ENCODE results near the gene EIF4B. TPM values are rescaled to one million over a fixed set of nuclear protein-coding genes. Genes with fewer than 3 reads are reported as not detected.

EIF4B gene
- total and polyA plus RNA-seq, 9 of the 15 experiments (the other 6 are each of a cell fraction or from before 2014, with no cell fraction given), result 138 to 669 (median 552) TPM

DNA sequence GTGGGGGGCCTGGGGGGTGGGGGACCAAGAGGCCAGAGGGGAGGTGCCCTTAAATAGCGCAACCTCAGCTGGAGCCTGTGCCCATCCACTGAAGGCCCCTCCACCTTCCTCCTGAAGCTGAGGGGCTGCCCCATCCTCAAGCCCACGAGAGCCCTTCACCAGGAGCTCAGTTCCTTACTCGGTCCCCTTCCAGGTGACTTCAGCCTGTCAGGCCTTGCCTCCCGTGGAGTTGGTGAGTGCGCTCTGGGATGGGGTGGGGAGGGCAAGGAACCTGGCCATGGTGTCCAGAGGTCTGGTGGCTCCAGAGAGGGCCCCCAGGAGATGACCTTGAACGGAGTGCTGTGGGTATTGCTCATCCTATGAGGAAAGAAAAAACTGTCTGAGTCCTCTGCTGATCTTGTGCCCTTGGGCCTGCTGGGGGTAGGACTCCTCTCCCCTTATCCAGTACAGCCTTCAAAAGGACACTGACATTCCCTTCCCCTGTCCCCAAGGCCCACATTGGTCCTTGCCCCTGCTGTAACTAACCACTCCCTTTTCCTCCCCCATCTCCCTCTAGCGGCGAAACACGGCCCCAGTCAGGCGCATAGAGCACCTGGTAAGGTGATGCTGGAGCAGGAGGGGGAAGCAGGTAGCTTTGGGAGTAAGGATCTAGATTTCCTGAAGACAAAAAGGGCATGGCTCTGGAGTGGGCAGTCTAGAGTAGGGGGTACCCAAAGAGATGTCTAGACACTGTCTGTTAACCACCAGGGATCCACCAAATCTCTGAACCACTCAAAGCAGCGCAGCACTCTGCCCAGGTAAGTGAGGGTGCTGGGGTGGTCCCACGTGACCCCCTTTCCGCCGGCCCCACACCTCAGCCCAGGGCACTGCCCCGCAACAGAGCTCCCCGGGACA, 47.2 kb downstream of the EIF4B start (continued):
- TF ChIP-seq, protein P1, sequence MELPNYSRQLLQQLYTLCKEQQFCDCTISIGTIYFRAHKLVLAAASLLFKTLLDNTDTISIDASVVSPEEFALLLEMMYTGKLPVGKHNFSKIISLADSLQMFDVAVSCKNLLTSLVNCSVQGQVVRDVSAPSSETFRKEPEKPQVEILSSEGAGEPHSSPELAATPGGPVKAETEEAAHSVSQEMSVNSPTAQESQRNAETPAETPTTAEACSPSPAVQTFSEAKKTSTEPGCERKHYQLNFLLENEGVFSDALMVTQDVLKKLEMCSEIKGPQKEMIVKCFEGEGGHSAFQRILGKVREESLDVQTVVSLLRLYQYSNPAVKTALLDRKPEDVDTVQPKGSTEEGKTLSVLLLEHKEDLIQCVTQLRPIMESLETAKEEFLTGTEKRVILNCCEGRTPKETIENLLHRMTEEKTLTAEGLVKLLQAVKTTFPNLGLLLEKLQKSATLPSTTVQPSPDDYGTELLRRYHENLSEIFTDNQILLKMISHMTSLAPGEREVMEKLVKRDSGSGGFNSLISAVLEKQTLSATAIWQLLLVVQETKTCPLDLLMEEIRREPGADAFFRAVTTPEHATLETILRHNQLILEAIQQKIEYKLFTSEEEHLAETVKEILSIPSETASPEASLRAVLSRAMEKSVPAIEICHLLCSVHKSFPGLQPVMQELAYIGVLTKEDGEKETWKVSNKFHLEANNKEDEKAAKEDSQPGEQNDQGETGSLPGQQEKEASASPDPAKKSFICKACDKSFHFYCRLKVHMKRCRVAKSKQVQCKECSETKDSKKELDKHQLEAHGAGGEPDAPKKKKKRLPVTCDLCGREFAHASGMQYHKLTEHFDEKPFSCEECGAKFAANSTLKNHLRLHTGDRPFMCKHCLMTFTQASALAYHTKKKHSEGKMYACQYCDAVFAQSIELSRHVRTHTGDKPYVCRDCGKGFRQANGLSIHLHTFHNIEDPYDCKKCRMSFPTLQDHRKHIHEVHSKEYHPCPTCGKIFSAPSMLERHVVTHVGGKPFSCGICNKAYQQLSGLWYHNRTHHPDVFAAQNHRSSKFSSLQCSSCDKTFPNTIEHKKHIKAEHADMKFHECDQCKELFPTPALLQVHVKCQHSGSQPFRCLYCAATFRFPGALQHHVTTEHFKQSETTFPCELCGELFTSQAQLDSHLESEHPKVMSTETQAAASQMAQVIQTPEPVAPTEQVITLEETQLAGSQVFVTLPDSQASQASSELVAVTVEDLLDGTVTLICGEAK (IDR thresholded peaks at IDR 0.05), result no peak
- TF ChIP-seq, protein P1 (CRISPR knock-in tag; IDR thresholded peaks at IDR 0.05), result no peak
- TF ChIP-seq ZNF551 (CRISPR knock-in tag; IDR thresholded peaks at IDR 0.05) (no peak), RHOXF2B (CRISPR knock-in tag; conservative IDR thresholded peaks at IDR 0.05) (no peak), RCOR1 (IDR thresholded peaks at IDR 0.05; ENCODE audit: borderline replicate concordance in 1 of 2, low read depth in 2 of 2, low read length in 2 of 2) (no peak; a peak in 1 of 4 replicates), ZFPM2 (CRISPR knock-in tag; IDR thresholded peaks at IDR 0.05) (no peak), ZNF445 (CRISPR knock-in tag; IDR thresholded peaks at IDR 0.05; ENCODE audit: low read depth) (no peak), TFAM (CRISPR knock-in tag; conservative IDR thresholded peaks at IDR 0.05) (no peak), POU5F1 (IDR thresholded peaks at IDR 0.05; ENCODE audit: borderline replicate concordance, low read depth, low read length, partially characterized antibody) (no peak), XRCC5 (IDR thresholded peaks at IDR 0.05; ENCODE audit: low read depth, low read length) (peak; percentile 37; the same call in 1 of the 2 replicates)
- TF ChIP-seq, protein P2, sequence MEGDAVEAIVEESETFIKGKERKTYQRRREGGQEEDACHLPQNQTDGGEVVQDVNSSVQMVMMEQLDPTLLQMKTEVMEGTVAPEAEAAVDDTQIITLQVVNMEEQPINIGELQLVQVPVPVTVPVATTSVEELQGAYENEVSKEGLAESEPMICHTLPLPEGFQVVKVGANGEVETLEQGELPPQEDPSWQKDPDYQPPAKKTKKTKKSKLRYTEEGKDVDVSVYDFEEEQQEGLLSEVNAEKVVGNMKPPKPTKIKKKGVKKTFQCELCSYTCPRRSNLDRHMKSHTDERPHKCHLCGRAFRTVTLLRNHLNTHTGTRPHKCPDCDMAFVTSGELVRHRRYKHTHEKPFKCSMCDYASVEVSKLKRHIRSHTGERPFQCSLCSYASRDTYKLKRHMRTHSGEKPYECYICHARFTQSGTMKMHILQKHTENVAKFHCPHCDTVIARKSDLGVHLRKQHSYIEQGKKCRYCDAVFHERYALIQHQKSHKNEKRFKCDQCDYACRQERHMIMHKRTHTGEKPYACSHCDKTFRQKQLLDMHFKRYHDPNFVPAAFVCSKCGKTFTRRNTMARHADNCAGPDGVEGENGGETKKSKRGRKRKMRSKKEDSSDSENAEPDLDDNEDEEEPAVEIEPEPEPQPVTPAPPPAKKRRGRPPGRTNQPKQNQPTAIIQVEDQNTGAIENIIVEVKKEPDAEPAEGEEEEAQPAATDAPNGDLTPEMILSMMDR (IDR thresholded peaks at IDR 0.05 in 2 of 3, conservative IDR thresholded peaks at IDR 0.05 in 1 of 3; ENCODE audit: insufficient read depth in 2 of 3, low read depth in 1 of 3, low read length in 3 of 3), result peak; percentile 59 to 86 (median 74)
